ENCODE results near the gene ANO2. TPM values are rescaled to one million over a fixed set of nuclear protein-coding genes. Genes with fewer than 3 reads are reported as not detected.
A peak's percentile ranks its signal among the peaks of the same experiment; 100 is the strongest.

The ANO2 gene
- total and polyA plus RNA-seq, 2 experiments from 2014 or later: 2.3 to 4.6 TPM

DNA sequence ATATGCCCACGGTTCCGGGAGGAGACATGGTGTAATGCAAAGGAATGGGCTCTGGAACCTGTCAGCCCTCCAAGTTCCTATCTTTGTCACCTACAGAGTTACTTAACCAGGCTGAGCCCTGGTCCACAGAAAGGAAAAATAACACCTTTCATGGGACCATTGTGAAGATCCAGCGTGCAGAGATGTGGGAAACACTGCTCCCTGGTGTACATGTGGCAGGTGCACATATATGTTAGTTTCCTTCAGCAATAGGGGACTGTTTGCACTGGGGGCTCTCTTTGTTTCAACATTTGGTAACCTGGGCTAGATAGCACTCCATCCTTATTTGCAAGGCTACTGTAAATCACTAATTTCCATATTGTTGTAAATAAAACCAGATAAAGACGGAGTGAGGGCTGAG, 72.3 kb downstream of the ANO2 start:
- Histone ChIP-seq H3K4me3 (no peak overlapping the region), H3K4me2 (no peak overlapping the region), H4K20me1 (replicated peaks; ENCODE audit: insufficient read depth) (no peaks in the 10 kb centered on the region; the same call in 1 of the 2 replicates), H3F3A (replicated peaks; ENCODE audit: low read depth) (no peaks in the 10 kb centered on the region), H2AFZ (no peak overlapping the region), H3K27ac (ENCODE audit: low read depth) (no peak overlapping the region), H3K79me2 (replicated peaks; ENCODE audit: insufficient read depth) (no peaks in the 10 kb centered on the region), H3K36me3 (ENCODE audit: insufficient read depth) (no peaks in the 10 kb centered on the region), H3K9me2 (ENCODE audit: insufficient read depth) (no peaks in the 10 kb centered on the region), H3K27me3 (ENCODE audit: insufficient read depth) (no peaks in the 10 kb centered on the region), H3K4me1 (ENCODE audit: insufficient read depth) (peaks cover 8% of the 10 kb centered on the region; the same call in 1 of the 2 replicates)
- Mint-ChIP-seq H3K27ac (no peak overlapping the region), H3K27me3 (ENCODE audit: insufficient read depth, low read depth, poor library complexity) (peaks cover 5% of the 10 kb centered on the region), H3K9me3 (no peaks in the 10 kb centered on the region), H3K4me1 (peaks cover 23% of the 10 kb centered on the region), H3K36me3 (ENCODE audit: low read depth) (no peaks in the 10 kb centered on the region), H3K4me3 (no peak overlapping the region)
- no peak for TF ChIP-seq JUNB (IDR thresholded peaks at IDR 0.05; ENCODE audit: unreplicated experiment)
- TF ChIP-seq, protein P1, sequence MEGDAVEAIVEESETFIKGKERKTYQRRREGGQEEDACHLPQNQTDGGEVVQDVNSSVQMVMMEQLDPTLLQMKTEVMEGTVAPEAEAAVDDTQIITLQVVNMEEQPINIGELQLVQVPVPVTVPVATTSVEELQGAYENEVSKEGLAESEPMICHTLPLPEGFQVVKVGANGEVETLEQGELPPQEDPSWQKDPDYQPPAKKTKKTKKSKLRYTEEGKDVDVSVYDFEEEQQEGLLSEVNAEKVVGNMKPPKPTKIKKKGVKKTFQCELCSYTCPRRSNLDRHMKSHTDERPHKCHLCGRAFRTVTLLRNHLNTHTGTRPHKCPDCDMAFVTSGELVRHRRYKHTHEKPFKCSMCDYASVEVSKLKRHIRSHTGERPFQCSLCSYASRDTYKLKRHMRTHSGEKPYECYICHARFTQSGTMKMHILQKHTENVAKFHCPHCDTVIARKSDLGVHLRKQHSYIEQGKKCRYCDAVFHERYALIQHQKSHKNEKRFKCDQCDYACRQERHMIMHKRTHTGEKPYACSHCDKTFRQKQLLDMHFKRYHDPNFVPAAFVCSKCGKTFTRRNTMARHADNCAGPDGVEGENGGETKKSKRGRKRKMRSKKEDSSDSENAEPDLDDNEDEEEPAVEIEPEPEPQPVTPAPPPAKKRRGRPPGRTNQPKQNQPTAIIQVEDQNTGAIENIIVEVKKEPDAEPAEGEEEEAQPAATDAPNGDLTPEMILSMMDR (conservative IDR thresholded peaks at IDR 0.05; ENCODE audit: low read depth in 2 of 2): peak; percentile 26 to 46; a peak in 2 of 4 replicates
- DNase-seq (ENCODE audit: low spot score) (peak; percentile 21), ATAC-seq (peak; percentile 51)

DNA sequence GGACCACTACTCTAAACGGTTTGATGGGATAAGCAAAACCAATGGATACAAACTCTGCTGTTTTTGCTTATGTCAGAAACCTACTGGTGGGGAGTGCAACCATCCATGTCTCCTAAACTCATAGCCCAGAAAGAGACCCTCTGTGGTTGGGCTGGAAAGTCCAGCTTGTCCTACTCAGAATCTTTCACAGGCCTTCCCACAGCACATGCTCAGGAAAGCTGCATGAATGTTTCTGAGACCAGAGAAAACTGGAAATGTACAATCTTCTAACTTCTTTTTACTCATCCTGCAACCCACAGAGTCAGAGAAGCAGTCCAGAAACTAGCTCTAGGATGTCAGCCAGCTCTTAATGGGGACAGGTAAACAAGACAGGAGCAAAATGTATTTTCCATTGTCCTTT, 73.3 kb downstream of the ANO2 start:
- no peak overlapping the region for H3K27ac Mint-ChIP-seq
- TF ChIP-seq EZH2phosphoT487 (IDR thresholded peaks at IDR 0.05; ENCODE audit: unreplicated experiment) (no peak), STAT1 (IDR thresholded peaks at IDR 0.05; ENCODE audit: unreplicated experiment) (no peak), ZNF114 (CRISPR knock-in tag; IDR thresholded peaks at IDR 0.05) (no peak)
- TF ChIP-seq, protein P2, sequence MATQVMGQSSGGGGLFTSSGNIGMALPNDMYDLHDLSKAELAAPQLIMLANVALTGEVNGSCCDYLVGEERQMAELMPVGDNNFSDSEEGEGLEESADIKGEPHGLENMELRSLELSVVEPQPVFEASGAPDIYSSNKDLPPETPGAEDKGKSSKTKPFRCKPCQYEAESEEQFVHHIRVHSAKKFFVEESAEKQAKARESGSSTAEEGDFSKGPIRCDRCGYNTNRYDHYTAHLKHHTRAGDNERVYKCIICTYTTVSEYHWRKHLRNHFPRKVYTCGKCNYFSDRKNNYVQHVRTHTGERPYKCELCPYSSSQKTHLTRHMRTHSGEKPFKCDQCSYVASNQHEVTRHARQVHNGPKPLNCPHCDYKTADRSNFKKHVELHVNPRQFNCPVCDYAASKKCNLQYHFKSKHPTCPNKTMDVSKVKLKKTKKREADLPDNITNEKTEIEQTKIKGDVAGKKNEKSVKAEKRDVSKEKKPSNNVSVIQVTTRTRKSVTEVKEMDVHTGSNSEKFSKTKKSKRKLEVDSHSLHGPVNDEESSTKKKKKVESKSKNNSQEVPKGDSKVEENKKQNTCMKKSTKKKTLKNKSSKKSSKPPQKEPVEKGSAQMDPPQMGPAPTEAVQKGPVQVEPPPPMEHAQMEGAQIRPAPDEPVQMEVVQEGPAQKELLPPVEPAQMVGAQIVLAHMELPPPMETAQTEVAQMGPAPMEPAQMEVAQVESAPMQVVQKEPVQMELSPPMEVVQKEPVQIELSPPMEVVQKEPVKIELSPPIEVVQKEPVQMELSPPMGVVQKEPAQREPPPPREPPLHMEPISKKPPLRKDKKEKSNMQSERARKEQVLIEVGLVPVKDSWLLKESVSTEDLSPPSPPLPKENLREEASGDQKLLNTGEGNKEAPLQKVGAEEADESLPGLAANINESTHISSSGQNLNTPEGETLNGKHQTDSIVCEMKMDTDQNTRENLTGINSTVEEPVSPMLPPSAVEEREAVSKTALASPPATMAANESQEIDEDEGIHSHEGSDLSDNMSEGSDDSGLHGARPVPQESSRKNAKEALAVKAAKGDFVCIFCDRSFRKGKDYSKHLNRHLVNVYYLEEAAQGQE (IDR thresholded peaks at IDR 0.05; ENCODE audit: unreplicated experiment): no peak
- TF ChIP-seq, protein P1 (conservative IDR thresholded peaks at IDR 0.05; ENCODE audit: low read depth in 2 of 2): no peak
- TF ChIP-seq, protein P3, sequence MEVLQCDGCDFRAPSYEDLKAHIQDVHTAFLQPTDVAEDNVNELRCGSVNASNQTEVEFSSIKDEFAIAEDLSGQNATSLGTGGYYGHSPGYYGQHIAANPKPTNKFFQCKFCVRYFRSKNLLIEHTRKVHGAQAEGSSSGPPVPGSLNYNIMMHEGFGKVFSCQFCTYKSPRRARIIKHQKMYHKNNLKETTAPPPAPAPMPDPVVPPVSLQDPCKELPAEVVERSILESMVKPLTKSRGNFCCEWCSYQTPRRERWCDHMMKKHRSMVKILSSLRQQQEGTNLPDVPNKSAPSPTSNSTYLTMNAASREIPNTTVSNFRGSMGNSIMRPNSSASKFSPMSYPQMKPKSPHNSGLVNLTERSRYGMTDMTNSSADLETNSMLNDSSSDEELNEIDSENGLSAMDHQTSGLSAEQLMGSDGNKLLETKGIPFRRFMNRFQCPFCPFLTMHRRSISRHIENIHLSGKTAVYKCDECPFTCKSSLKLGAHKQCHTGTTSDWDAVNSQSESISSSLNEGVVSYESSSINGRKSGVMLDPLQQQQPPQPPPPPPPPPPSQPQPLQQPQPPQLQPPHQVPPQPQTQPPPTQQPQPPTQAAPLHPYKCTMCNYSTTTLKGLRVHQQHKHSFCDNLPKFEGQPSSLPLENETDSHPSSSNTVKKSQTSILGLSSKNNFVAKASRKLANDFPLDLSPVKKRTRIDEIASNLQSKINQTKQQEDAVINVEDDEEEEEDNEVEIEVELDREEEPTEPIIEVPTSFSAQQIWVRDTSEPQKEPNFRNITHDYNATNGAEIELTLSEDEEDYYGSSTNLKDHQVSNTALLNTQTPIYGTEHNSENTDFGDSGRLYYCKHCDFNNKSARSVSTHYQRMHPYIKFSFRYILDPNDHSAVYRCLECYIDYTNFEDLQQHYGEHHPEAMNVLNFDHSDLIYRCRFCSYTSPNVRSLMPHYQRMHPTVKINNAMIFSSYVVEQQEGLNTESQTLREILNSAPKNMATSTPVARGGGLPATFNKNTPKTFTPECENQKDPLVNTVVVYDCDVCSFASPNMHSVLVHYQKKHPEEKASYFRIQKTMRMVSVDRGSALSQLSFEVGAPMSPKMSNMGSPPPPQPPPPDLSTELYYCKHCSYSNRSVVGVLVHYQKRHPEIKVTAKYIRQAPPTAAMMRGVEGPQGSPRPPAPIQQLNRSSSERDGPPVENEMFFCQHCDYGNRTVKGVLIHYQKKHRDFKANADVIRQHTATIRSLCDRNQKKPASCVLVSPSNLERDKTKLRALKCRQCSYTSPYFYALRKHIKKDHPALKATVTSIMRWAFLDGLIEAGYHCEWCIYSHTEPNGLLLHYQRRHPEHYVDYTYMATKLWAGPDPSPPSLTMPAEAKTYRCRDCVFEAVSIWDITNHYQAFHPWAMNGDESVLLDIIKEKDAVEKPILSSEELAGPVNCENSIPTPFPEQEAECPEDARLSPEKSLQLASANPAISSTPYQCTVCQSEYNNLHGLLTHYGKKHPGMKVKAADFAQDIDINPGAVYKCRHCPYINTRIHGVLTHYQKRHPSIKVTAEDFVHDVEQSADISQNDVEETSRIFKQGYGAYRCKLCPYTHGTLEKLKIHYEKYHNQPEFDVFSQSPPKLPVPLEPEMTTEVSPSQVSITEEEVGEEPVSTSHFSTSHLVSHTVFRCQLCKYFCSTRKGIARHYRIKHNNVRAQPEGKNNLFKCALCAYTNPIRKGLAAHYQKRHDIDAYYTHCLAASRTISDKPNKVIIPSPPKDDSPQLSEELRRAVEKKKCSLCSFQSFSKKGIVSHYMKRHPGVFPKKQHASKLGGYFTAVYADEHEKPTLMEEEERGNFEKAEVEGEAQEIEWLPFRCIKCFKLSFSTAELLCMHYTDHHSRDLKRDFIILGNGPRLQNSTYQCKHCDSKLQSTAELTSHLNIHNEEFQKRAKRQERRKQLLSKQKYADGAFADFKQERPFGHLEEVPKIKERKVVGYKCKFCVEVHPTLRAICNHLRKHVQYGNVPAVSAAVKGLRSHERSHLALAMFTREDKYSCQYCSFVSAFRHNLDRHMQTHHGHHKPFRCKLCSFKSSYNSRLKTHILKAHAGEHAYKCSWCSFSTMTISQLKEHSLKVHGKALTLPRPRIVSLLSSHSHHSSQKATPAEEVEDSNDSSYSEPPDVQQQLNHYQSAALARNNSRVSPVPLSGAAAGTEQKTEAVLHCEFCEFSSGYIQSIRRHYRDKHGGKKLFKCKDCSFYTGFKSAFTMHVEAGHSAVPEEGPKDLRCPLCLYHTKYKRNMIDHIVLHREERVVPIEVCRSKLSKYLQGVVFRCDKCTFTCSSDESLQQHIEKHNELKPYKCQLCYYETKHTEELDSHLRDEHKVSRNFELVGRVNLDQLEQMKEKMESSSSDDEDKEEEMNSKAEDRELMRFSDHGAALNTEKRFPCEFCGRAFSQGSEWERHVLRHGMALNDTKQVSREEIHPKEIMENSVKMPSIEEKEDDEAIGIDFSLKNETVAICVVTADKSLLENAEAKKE (CRISPR knock-in tag; IDR thresholded peaks at IDR 0.05): no peak

More for the DNA sequence above, 73.3 kb downstream of the ANO2 start:
- Histone ChIP-seq H4K20me1 (replicated peaks; ENCODE audit: insufficient read depth) (no peaks in the 10 kb centered on the region; the same call in 1 of the 2 replicates), H2AFZ (no peak overlapping the region), H3K4me1 (ENCODE audit: insufficient read depth) (peaks cover 8% of the 10 kb centered on the region; the same call in 1 of the 2 replicates), H3K4me2 (no peak overlapping the region), H3K9me2 (ENCODE audit: insufficient read depth) (no peaks in the 10 kb centered on the region), H3F3A (replicated peaks; ENCODE audit: low read depth) (no peaks in the 10 kb centered on the region), H3K27ac (ENCODE audit: low read depth) (no peak overlapping the region), H3K4me3 (no peak overlapping the region), H3K36me3 (ENCODE audit: insufficient read depth) (no peaks in the 10 kb centered on the region), H3K79me2 (replicated peaks; ENCODE audit: insufficient read depth) (no peaks in the 10 kb centered on the region), H3K27me3 (ENCODE audit: insufficient read depth) (no peaks in the 10 kb centered on the region)
- Mint-ChIP-seq H3K4me3 (no peak overlapping the region), H3K27me3 (ENCODE audit: insufficient read depth, low read depth, poor library complexity) (peaks cover 5% of the 10 kb centered on the region), H3K9me3 (no peaks in the 10 kb centered on the region), H3K36me3 (ENCODE audit: low read depth) (no peaks in the 10 kb centered on the region), H3K4me1 (peaks cover 23% of the 10 kb centered on the region)
- DNase-seq (ENCODE audit: low spot score): no peak
- ATAC-seq: no peak

All from GM23338 (cell line).